H1 (cell line): ENCODE measurements around the gene ABCA13.

ENCODE experiments used
- EP300 ChIP-seq, 2 experiments: IDR thresholded peaks; 1 replicate in 1 of 2; 2 replicates in 1 of 2; pipeline ENCODE4 v1.6.1; 2011 to 2012; ENCODE audit warnings: low read depth in 2 of 2, low read length in 2 of 2, mild to moderate bottlenecking in 2 of 2, borderline replicate concordance in 1 of 2, inconsistent platforms in 1 of 2, moderate library complexity in 1 of 2
- GTF2F1 ChIP-seq: IDR thresholded peaks from 2 replicates; pipeline ENCODE4 v1.6.1; 2012; ENCODE audit warnings: low read depth, low read length, improper control_type of control experiment, borderline replicate concordance
- JUN ChIP-seq: IDR thresholded peaks from 2 replicates; pipeline ENCODE4 v1.6.1; 2011; ENCODE audit warnings: low read depth, mild to moderate bottlenecking, improper control_type of control experiment, low read length
- MAX ChIP-seq: IDR thresholded peaks from 2 replicates; pipeline ENCODE4 v1.6.1; 2012; ENCODE audit warnings: inconsistent platforms
- NRF1 ChIP-seq: IDR thresholded peaks from 2 replicates; pipeline ENCODE4 v1.6.1; 2011; ENCODE audit warnings: mild to moderate bottlenecking, low read depth, low read length, improper control_type of control experiment
- POLR2A ChIP-seq, 2 experiments: IDR thresholded peaks; 1 replicate in 1 of 2; 2 replicates in 1 of 2; pipeline ENCODE4 v1.6.1; 2011; ENCODE audit warnings: low read depth in 2 of 2, low read length in 2 of 2, mild to moderate bottlenecking in 2 of 2; ENCODE audit errors: control extremely low read depth in 1 of 2
- RBBP5 ChIP-seq: IDR thresholded peaks from 2 replicates; pipeline ENCODE4 v1.7.1; 2012; ENCODE audit warnings: low read depth, mild to moderate bottlenecking, inconsistent platforms, low read length, moderate library complexity, borderline replicate concordance
- SIX5 ChIP-seq: IDR thresholded peaks from 2 replicates; pipeline ENCODE4 v1.6.1; 2011; ENCODE audit warnings: mild to moderate bottlenecking, low read depth, low read length
- TAF1 ChIP-seq: IDR thresholded peaks from 2 replicates; pipeline ENCODE4 v1.6.1; 2011; ENCODE audit warnings: mild to moderate bottlenecking, low read depth, low read length
- TAF7 ChIP-seq: optimal IDR thresholded peaks from 2 replicates; pipeline ENCODE3; 2011; ENCODE audit warnings: low read depth, mild to moderate bottlenecking, inconsistent platforms, low read length, moderate library complexity, borderline replicate concordance
- TEAD4 ChIP-seq: IDR thresholded peaks from 2 replicates; pipeline ENCODE4 v1.6.1; 2012; ENCODE audit warnings: low read depth, low read length, inconsistent platforms, mixed read lengths
- ZNF274 ChIP-seq: IDR thresholded peaks from 2 replicates; pipeline ENCODE4 v1.7.0; 2012; ENCODE audit warnings: low read length, borderline replicate concordance; ENCODE audit errors: extremely low read depth
- TF ChIP-seq, protein P1 (sequence below), 3 experiments: IDR thresholded peaks; 1 replicate in 2 of 3; 2 replicates in 1 of 3; pipeline versions ENCODE4 v1.5.1 to v1.6.1; 2011; ENCODE audit warnings: low read length in 3 of 3, mild to moderate bottlenecking in 3 of 3, inconsistent platforms in 2 of 3, low read depth in 1 of 3, moderate library complexity in 1 of 3; ENCODE audit not compliant: insufficient read depth in 1 of 3; ENCODE audit errors: control extremely low read depth in 1 of 3

GRCh38 chr7:48594349-48594748 lies 423.1 kb downstream of the ABCA13 start:
- TF ChIP-seq ZNF274 (no peak), POLR2A (IDR thresholded peaks at IDR 0.05; ENCODE audit: control extremely low read depth in 1 of 2, low read depth in 2 of 2, low read length in 2 of 2) (no peak), TEAD4 (no peak), GTF2F1 (no peak), MAX (no peak), EP300 (IDR thresholded peaks at IDR 0.05; ENCODE audit: borderline replicate concordance in 1 of 2, low read depth in 2 of 2, low read length in 2 of 2) (no peak), TAF1 (no peak), TAF7 (no peak), JUN (no peak), RBBP5 (no peak), NRF1 (no peak), SIX5 (no peak)
- TF ChIP-seq, protein P1, sequence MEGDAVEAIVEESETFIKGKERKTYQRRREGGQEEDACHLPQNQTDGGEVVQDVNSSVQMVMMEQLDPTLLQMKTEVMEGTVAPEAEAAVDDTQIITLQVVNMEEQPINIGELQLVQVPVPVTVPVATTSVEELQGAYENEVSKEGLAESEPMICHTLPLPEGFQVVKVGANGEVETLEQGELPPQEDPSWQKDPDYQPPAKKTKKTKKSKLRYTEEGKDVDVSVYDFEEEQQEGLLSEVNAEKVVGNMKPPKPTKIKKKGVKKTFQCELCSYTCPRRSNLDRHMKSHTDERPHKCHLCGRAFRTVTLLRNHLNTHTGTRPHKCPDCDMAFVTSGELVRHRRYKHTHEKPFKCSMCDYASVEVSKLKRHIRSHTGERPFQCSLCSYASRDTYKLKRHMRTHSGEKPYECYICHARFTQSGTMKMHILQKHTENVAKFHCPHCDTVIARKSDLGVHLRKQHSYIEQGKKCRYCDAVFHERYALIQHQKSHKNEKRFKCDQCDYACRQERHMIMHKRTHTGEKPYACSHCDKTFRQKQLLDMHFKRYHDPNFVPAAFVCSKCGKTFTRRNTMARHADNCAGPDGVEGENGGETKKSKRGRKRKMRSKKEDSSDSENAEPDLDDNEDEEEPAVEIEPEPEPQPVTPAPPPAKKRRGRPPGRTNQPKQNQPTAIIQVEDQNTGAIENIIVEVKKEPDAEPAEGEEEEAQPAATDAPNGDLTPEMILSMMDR (IDR thresholded peaks at IDR 0.05; ENCODE audit: control extremely low read depth in 1 of 3, insufficient read depth in 1 of 3, low read depth in 1 of 3, low read length in 3 of 3): no peak
